Loucy (cell line): ENCODE results near the gene ZNF629.

Experiments used
- EZH2phosphoT487 ChIP-seq: fragments of 200-600 bp; IDR thresholded peaks from 2 replicates; pipeline ENCODE4 v1.6.1; 2018; ENCODE audit warnings: antibody characterized with exemption, mild to moderate bottlenecking, moderate library complexity, borderline replicate concordance
- TF ChIP-seq, protein P1 (sequence below): fragments of 200-600 bp; sonication (generic); conservative IDR thresholded peaks from 2 replicates; pipeline ENCODE4 v1.5.1; 2014; ENCODE audit warnings: mild to moderate bottlenecking, antibody characterized with exemption, low read length

DNA sequence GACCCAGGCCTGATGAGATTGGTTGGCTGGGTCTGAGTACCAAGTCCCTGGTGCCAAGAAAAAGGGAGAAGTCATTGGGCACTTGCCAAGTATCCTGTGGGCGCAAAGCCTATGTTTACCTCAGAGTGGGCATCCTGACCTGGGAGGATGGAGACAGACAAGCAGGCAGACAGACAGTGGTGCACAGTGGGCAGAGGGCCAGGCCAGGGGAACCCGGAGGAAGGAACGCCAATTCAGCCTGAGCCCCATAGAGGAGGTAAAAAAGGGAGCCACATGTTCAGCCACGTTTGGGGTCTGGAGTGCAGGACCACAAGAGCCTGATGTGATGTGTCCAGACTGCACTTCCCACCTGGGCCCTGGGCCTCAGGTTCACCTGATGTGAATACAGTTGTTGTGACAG is 33.4 kb downstream of the ZNF629 start:
- TF ChIP-seq, protein P1, sequence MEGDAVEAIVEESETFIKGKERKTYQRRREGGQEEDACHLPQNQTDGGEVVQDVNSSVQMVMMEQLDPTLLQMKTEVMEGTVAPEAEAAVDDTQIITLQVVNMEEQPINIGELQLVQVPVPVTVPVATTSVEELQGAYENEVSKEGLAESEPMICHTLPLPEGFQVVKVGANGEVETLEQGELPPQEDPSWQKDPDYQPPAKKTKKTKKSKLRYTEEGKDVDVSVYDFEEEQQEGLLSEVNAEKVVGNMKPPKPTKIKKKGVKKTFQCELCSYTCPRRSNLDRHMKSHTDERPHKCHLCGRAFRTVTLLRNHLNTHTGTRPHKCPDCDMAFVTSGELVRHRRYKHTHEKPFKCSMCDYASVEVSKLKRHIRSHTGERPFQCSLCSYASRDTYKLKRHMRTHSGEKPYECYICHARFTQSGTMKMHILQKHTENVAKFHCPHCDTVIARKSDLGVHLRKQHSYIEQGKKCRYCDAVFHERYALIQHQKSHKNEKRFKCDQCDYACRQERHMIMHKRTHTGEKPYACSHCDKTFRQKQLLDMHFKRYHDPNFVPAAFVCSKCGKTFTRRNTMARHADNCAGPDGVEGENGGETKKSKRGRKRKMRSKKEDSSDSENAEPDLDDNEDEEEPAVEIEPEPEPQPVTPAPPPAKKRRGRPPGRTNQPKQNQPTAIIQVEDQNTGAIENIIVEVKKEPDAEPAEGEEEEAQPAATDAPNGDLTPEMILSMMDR = no peak
- no peak for TF ChIP-seq EZH2phosphoT487
